Germinal center (tissue), 1 donor: ENCODE results near the gene ACOXL.

Experiments
- DNase-seq: peaks from one replicate; pipeline ENCODE4 v3.0.0; 2012; ENCODE audit warnings: mixed read lengths, low spot score

ACOXL gene

GRCh38 chr2:111140815-111141214 is 408.4 kb downstream of the ACOXL start:
- DNase-seq, result no peak

GRCh38 chr2:111142101-111142500 is 409.7 kb downstream of the ACOXL start:
- no peak for DNase-seq

- DNase-seq, result no peak
Observed at GRCh38 chr2:111143107-111143842, 410.9 kb downstream of the ACOXL start.

- no peak for DNase-seq
Observed at GRCh38 chr2:111143843-111144198, 411.4 kb downstream of the ACOXL start.

- DNase-seq, result no peak
Observed at GRCh38 chr2:111145103-111145760, 412.9 kb downstream of the ACOXL start.

GRCh38 chr2:111145951-111146350 is 413.6 kb downstream of the ACOXL start:
- DNase-seq, result no peak

- no peak for DNase-seq
Observed at GRCh38 chr2:111148225-111148873, 416.0 kb downstream of the ACOXL start.

GRCh38 chr2:111148925-111149324 is 416.6 kb downstream of the ACOXL start:
- DNase-seq, result no peak

GRCh38 chr2:111149882-111150455 is 417.6 kb downstream of the ACOXL start:
- no peak for DNase-seq

GRCh38 chr2:111154758-111155157 is 422.4 kb downstream of the ACOXL start:
- DNase-seq, result no peak

GRCh38 chr2:111155610-111156009 is 423.2 kb downstream of the ACOXL start:
- no peak for DNase-seq

GRCh38 chr2:111156529-111156928 is 424.2 kb downstream of the ACOXL start:
- DNase-seq, result no peak

GRCh38 chr2:111157071-111157661 is 424.8 kb downstream of the ACOXL start:
- DNase-seq, result peak; percentile 85

GRCh38 chr2:111157798-111158197 is 425.4 kb downstream of the ACOXL start:
- peak; percentile 81 for DNase-seq

GRCh38 chr2:111159641-111160040 is 427.3 kb downstream of the ACOXL start:
- DNase-seq, result no peak

- DNase-seq, result no peak
Observed at GRCh38 chr2:111160758-111161157, 428.4 kb downstream of the ACOXL start.

GRCh38 chr2:111161971-111162370 is 429.6 kb downstream of the ACOXL start:
- no peak for DNase-seq

- DNase-seq, result peak; percentile 40
Observed at GRCh38 chr2:111162718-111163331, 430.5 kb downstream of the ACOXL start.

- no peak for DNase-seq
Observed at GRCh38 chr2:111164078-111164477, 431.7 kb downstream of the ACOXL start.

- no peak for DNase-seq
Observed at GRCh38 chr2:111165084-111165483, 432.7 kb downstream of the ACOXL start.

GRCh38 chr2:111166115-111166514 is 433.7 kb downstream of the ACOXL start:
- DNase-seq, result no peak
